ENCODE data around the gene HADH. TPM values are rescaled to one million over a fixed set of nuclear protein-coding genes. Genes with fewer than 3 reads are reported as not detected.

The HADH gene
- total RNA-seq, 5 donors from 2014 or later (not counting 1 experiment from before 2014, with no cell fraction given), result 14.2 to 25.0 (median 17.8) TPM

GRCh38 chr4:108060686-108061321, 71.1 kb downstream of the HADH start:
- Histone ChIP-seq H3K27me3 (replicated peaks in 1 of 2; ENCODE audit: control insufficient read depth in 2 of 2, extremely low read depth in 1 of 2, insufficient read depth in 2 of 2, low read length in 1 of 2) (no peaks in the 10 kb centered on the region), H3K27ac (ENCODE audit: low read length) (peak overlapping the region; percentile 4), H3K9me3 (no peaks in the 10 kb centered on the region), H3K4me3 (ENCODE audit: control insufficient read depth in 1 of 2, extremely low read depth in 1 of 2, low read length in 1 of 2) (no peak overlapping the region), H3K4me1 (ENCODE audit: control insufficient read depth in 1 of 2, extremely low read depth in 1 of 2, insufficient read depth in 2 of 2, low read length in 2 of 2) (peaks cover 36 to 47% of the 10 kb centered on the region in 2 experiments), H3K36me3 (ENCODE audit: control insufficient read depth in 2 of 2, extremely low read depth in 1 of 2, insufficient read depth in 1 of 2, low read length in 1 of 2) (peaks cover 4 to 80% of the 10 kb centered on the region in 2 donors)
- H3K36me3 Mint-ChIP-seq, result peaks cover 42% of the 10 kb centered on the region
- POLR2A ChIA-PET, result interaction anchor here (0.5 to 0.6 kb wide), 2 partner anchors 428 to 1498 kb away, joined by 3 read pairs; no protein-coding TSS in a partner anchor
- no peaks in the 10 kb centered on the region for H3K27me3 Mint-ChIP-seq
- peak overlapping the region; percentile 81 to 88 for H3K27ac Mint-ChIP-seq
- ATAC-seq (replicated peaks in 1 of 4), result no peak
- peak overlapping the region in 1 of 3 donors; percentile 37 for H3K4me3 Mint-ChIP-seq
- H3K9me3 Mint-ChIP-seq, result no peaks in the 10 kb centered on the region
- CTCF ChIA-PET, result interaction anchor here (0.7 to 5.1 kb wide), 6 partner anchors 9 to 512 kb away, joined by 3 to 22 read pairs (median 5); no protein-coding TSS in a partner anchor
- DNase-seq, result no peak
- H3K4me1 Mint-ChIP-seq, result peaks cover 81 to 90% (median 87%) of the 10 kb centered on the region in 3 donors
- WGBS (ENCODE audit: insufficient coverage), result 70% methylated on average over 2 of the region's 5 CpGs

- Mint-ChIP-seq H3K4me1 (peaks cover 81 to 86% (median 83%) of the 10 kb centered on the region in 3 donors), H3K27ac (peak overlapping the region; percentile 73 to 82)
- H3K27ac ChIP-seq (ENCODE audit: low read length), result no peak overlapping the region
Observed at GRCh38 chr4:108068442-108068841, 78.8 kb downstream of the HADH start.

GRCh38 chr4:108070775-108071174, 81.1 kb downstream of the HADH start:
- H3K4me1 ChIP-seq (ENCODE audit: control insufficient read depth in 1 of 2, extremely low read depth in 1 of 2, insufficient read depth in 2 of 2, low read length in 2 of 2), result peaks cover 36 to 54% of the 10 kb centered on the region in 2 experiments
- Mint-ChIP-seq H3K9me3 (no peaks in the 10 kb centered on the region), H3K27ac (peak overlapping the region; percentile 81 to 91), H3K36me3 (peaks cover 50% of the 10 kb centered on the region), H3K4me3 (peak overlapping the region in 2 of 3 donors; percentile 2 to 58), H3K27me3 (no peaks in the 10 kb centered on the region), H3K4me1 (peaks cover 86 to 90% (median 86%) of the 10 kb centered on the region in 3 donors)
- H3K27ac ChIP-seq (ENCODE audit: low read length), result no peak overlapping the region
- H3K27me3 ChIP-seq (replicated peaks in 1 of 2; ENCODE audit: control insufficient read depth in 2 of 2, extremely low read depth in 1 of 2, insufficient read depth in 2 of 2, low read length in 1 of 2), result peaks cover 0 to 2% of the 10 kb centered on the region in 2 experiments
- ATAC-seq (replicated peaks in 1 of 4), result no peak
- no peak overlapping the region for H3K4me3 ChIP-seq (ENCODE audit: control insufficient read depth in 1 of 2, extremely low read depth in 1 of 2, low read length in 1 of 2)
- peaks cover 3 to 57% of the 10 kb centered on the region in 2 donors for H3K36me3 ChIP-seq (ENCODE audit: control insufficient read depth in 2 of 2, extremely low read depth in 1 of 2, insufficient read depth in 1 of 2, low read length in 1 of 2)
- CTCF ChIA-PET, result interaction anchor here in 1 of 2 donors (0.6 to 1.0 kb wide), 3 partner anchors 11 to 266 kb away, joined by 3 to 6 read pairs (median 3); no protein-coding TSS in a partner anchor
- no CpG with 5 or more reads among the region's 1 CpG for WGBS (ENCODE audit: insufficient coverage)
- no peaks in the 10 kb centered on the region for H3K9me3 ChIP-seq
- POLR2A ChIA-PET, result interaction anchor here (0.6 to 0.7 kb wide), 3 partner anchors 8 to 495 kb away, joined by 4 to 5 read pairs (median 4); no protein-coding TSS in a partner anchor
- peak in 1 of 35 experiments; percentile 48 for DNase-seq

More at GRCh38 chr4:108068442-108068841, 78.8 kb downstream of the HADH start:
- ChIA-PET POLR2A (no interaction called here), CTCF (interaction anchor here in 1 of 2 donors (1.0 kb wide), 1 partner anchor 78 kb away, joined by 3 read pairs; no protein-coding TSS in a partner anchor)
- DNase-seq, result no peak
- H3K27me3 Mint-ChIP-seq, result no peaks in the 10 kb centered on the region
- Histone ChIP-seq H3K27me3 (replicated peaks in 1 of 2; ENCODE audit: control insufficient read depth in 2 of 2, extremely low read depth in 1 of 2, insufficient read depth in 2 of 2, low read length in 1 of 2) (peaks cover 0 to 2% of the 10 kb centered on the region in 2 experiments), H3K9me3 (no peaks in the 10 kb centered on the region), H3K4me3 (ENCODE audit: control insufficient read depth in 1 of 2, extremely low read depth in 1 of 2, low read length in 1 of 2) (no peak overlapping the region), H3K36me3 (ENCODE audit: control insufficient read depth in 2 of 2, extremely low read depth in 1 of 2, insufficient read depth in 1 of 2, low read length in 1 of 2) (peaks cover 3 to 63% of the 10 kb centered on the region in 2 donors), H3K4me1 (ENCODE audit: control insufficient read depth in 1 of 2, extremely low read depth in 1 of 2, insufficient read depth in 2 of 2, low read length in 2 of 2) (peaks cover 37 to 48% of the 10 kb centered on the region in 2 experiments)
- ATAC-seq (replicated peaks in 1 of 4), result no peak
- no peaks in the 10 kb centered on the region for H3K9me3 Mint-ChIP-seq
- H3K36me3 Mint-ChIP-seq, result peaks cover 47% of the 10 kb centered on the region
- H3K4me3 Mint-ChIP-seq, result no peak overlapping the region

GRCh38 chr4:108072300-108072699, 82.6 kb downstream of the HADH start:
- H3K27me3 Mint-ChIP-seq, result no peaks in the 10 kb centered on the region
- H3K36me3 Mint-ChIP-seq, result peaks cover 45% of the 10 kb centered on the region
- Histone ChIP-seq H3K4me3 (ENCODE audit: control insufficient read depth in 1 of 2, extremely low read depth in 1 of 2, low read length in 1 of 2) (no peak overlapping the region), H3K27ac (ENCODE audit: low read length) (peak overlapping the region; percentile 76), H3K9me3 (no peaks in the 10 kb centered on the region), H3K27me3 (replicated peaks in 1 of 2; ENCODE audit: control insufficient read depth in 2 of 2, extremely low read depth in 1 of 2, insufficient read depth in 2 of 2, low read length in 1 of 2) (peaks cover 0 to 2% of the 10 kb centered on the region in 2 experiments), H3K4me1 (ENCODE audit: control insufficient read depth in 1 of 2, extremely low read depth in 1 of 2, insufficient read depth in 2 of 2, low read length in 2 of 2) (peaks cover 37 to 52% of the 10 kb centered on the region in 2 experiments), H3K36me3 (ENCODE audit: control insufficient read depth in 2 of 2, extremely low read depth in 1 of 2, insufficient read depth in 1 of 2, low read length in 1 of 2) (peaks cover 3 to 58% of the 10 kb centered on the region in 2 donors)
- H3K9me3 Mint-ChIP-seq, result no peaks in the 10 kb centered on the region
- peaks cover 77 to 86% (median 82%) of the 10 kb centered on the region in 3 donors for H3K4me1 Mint-ChIP-seq
- ChIA-PET CTCF (interaction anchor here in 1 of 2 donors (0.6 kb wide), 1 partner anchor 82 kb away, joined by 7 read pairs; no protein-coding TSS in a partner anchor), POLR2A (interaction anchor here (0.6 to 1.3 kb wide), 6 partner anchors 11 to 92 kb away, joined by 3 to 11 read pairs (median 4); no protein-coding TSS in a partner anchor)
- peak overlapping the region; percentile 82 to 91 for H3K27ac Mint-ChIP-seq
- WGBS (ENCODE audit: insufficient coverage), result 58% methylated on average over 2 of the region's 4 CpGs
- H3K4me3 Mint-ChIP-seq, result peak overlapping the region; percentile 31 to 58 (median 34)
- peak; percentile 36 to 95 (median 76) for DNase-seq
- ATAC-seq (replicated peaks in 1 of 4), result peak; percentile 85 to 92 (median 86)

GRCh38 chr4:108078024-108078733, 88.5 kb downstream of the HADH start:
- Histone ChIP-seq H3K27me3 (replicated peaks in 1 of 2; ENCODE audit: control insufficient read depth in 2 of 2, extremely low read depth in 1 of 2, insufficient read depth in 2 of 2, low read length in 1 of 2) (no peaks in the 10 kb centered on the region), H3K27ac (ENCODE audit: low read length) (no peak overlapping the region), H3K4me1 (ENCODE audit: control insufficient read depth in 1 of 2, extremely low read depth in 1 of 2, insufficient read depth in 2 of 2, low read length in 2 of 2) (peaks cover 27 to 44% of the 10 kb centered on the region in 2 experiments), H3K4me3 (ENCODE audit: control insufficient read depth in 1 of 2, extremely low read depth in 1 of 2, low read length in 1 of 2) (no peak overlapping the region), H3K9me3 (no peaks in the 10 kb centered on the region), H3K36me3 (ENCODE audit: control insufficient read depth in 2 of 2, extremely low read depth in 1 of 2, insufficient read depth in 1 of 2, low read length in 1 of 2) (peaks cover 7 to 70% of the 10 kb centered on the region in 2 donors)
- no peaks in the 10 kb centered on the region for H3K27me3 Mint-ChIP-seq
- WGBS (ENCODE audit: insufficient coverage), result no CpG with 5 or more reads among the region's 5 CpGs
- DNase-seq, result no peak
- H3K27ac Mint-ChIP-seq, result peak overlapping the region; percentile 87 to 89
- ATAC-seq (replicated peaks in 1 of 4), result no peak
- ChIA-PET POLR2A (interaction anchor here in 1 of 2 donors (0.8 kb wide), 1 partner anchor 9 kb away, joined by 3 read pairs; no protein-coding TSS in a partner anchor), CTCF (interaction anchor here in 1 of 2 donors (0.5 kb wide), 1 partner anchor 79 kb away, joined by 3 read pairs; no protein-coding TSS in a partner anchor)
- peaks cover 53% of the 10 kb centered on the region for H3K36me3 Mint-ChIP-seq
- no peaks in the 10 kb centered on the region for H3K9me3 Mint-ChIP-seq
- peak overlapping the region in 1 of 3 donors; percentile 11 for H3K4me3 Mint-ChIP-seq
- H3K4me1 Mint-ChIP-seq, result peaks cover 77 to 78% (median 78%) of the 10 kb centered on the region in 3 donors
